ENCODE results near the gene FRMPD2. TPM values are rescaled to one million over a fixed set of nuclear protein-coding genes. Genes with fewer than 3 reads are reported as not detected.
"Not testable (repeated sequence)": the region's sequence is repeated elsewhere in the genome, so short reads cannot be mapped to it uniquely, and the experiment has no call there.

Gene FRMPD2
- total RNA-seq, 4 donors from 2014 or later = not detected

GRCh38 chr10:48224296-48224695 lies 50.2 kb downstream of the FRMPD2 start:
- Histone ChIP-seq H3K27me3 (peaks cover 0 to 5% (median 0%) of the 10 kb centered on the region in 3 donors), H3K36me3 (no peaks in the 10 kb centered on the region), H3K4me3 (no peak overlapping the region), H3K9me3 (no peaks in the 10 kb centered on the region), H3K27ac (no peak overlapping the region), H3K4me1 (no peaks in the 10 kb centered on the region)
- ATAC-seq (no peak), DNase-seq (no peak)
- TF ChIP-seq CTCF (IDR thresholded peaks at IDR 0.05 in 4 of 5, conservative IDR thresholded peaks at IDR 0.05 in 1 of 5) = no peak
- no peak for TF ChIP-seq POLR2A (IDR thresholded peaks at IDR 0.05)
- in situ Hi-C loops (cut with MboI; ENCODE audit: low sequenced_read_pairs in 4 of 4) (loop anchor here in 1 of 4 donors (25.0 kb wide), 1 partner anchor 1712 kb away; no protein-coding TSS in a partner anchor), intact Hi-C loops (cut with DNase I; ENCODE audit: low total_unique reads) (no loop called here)

GRCh38 chr10:48221814-48222213 lies 52.7 kb downstream of the FRMPD2 start:
- H3K36me3 ChIP-seq = no peaks in the 10 kb centered on the region
- no peaks in the 10 kb centered on the region for H3K9me3 ChIP-seq
- intact Hi-C loops (cut with DNase I; ENCODE audit: low total_unique reads) (no loop called here), in situ Hi-C loops (cut with MboI; ENCODE audit: low sequenced_read_pairs in 4 of 4) (loop anchor here in 1 of 4 donors (25.0 kb wide), 1 partner anchor 1710 kb away; no protein-coding TSS in a partner anchor)
- peaks cover 0 to 3% (median 0%) of the 10 kb centered on the region in 3 donors for H3K27me3 ChIP-seq
- DNase-seq (no peak), ATAC-seq (no peak)
- H3K4me3 ChIP-seq = no peak overlapping the region
- H3K4me1 ChIP-seq = no peaks in the 10 kb centered on the region
- TF ChIP-seq POLR2A (IDR thresholded peaks at IDR 0.05) (no peak), CTCF (IDR thresholded peaks at IDR 0.05 in 4 of 5, conservative IDR thresholded peaks at IDR 0.05 in 1 of 5) (no peak)
- H3K27ac ChIP-seq = no peak overlapping the region

- ATAC-seq = not testable (repeated sequence)
Measured at GRCh38 chr10:48221031-48221430, 53.5 kb downstream of the FRMPD2 start.

GRCh38 chr10:48219194-48219593 lies 55.3 kb downstream of the FRMPD2 start:
- Histone ChIP-seq H3K4me1 (no peaks in the 10 kb centered on the region), H3K27me3 (peaks cover 0 to 3% (median 0%) of the 10 kb centered on the region in 3 donors), H3K36me3 (no peaks in the 10 kb centered on the region), H3K27ac (no peak overlapping the region), H3K9me3 (no peaks in the 10 kb centered on the region), H3K4me3 (no peak overlapping the region)
- in situ Hi-C loops (cut with MboI; ENCODE audit: low sequenced_read_pairs in 4 of 4) = loop anchor here in 1 of 4 donors (25.0 kb wide), 1 partner anchor 1707 kb away; no protein-coding TSS in a partner anchor
- DNase-seq = no peak
- no peak for ATAC-seq
- intact Hi-C loops (cut with DNase I; ENCODE audit: low total_unique reads) = no loop called here
- TF ChIP-seq POLR2A (IDR thresholded peaks at IDR 0.05) (no peak), CTCF (IDR thresholded peaks at IDR 0.05 in 4 of 5, conservative IDR thresholded peaks at IDR 0.05 in 1 of 5) (no peak)

More at GRCh38 chr10:48221031-48221430, 53.5 kb downstream of the FRMPD2 start:
- H3K4me3 ChIP-seq; H3K36me3 ChIP-seq; H3K9me3 ChIP-seq; H3K27ac ChIP-seq; DNase-seq; H3K4me1 ChIP-seq; H3K27me3 ChIP-seq; intact Hi-C loops (cut with DNase I; ENCODE audit: low total_unique reads): not testable (repeated sequence)
- in situ Hi-C loops (cut with MboI; ENCODE audit: low sequenced_read_pairs in 4 of 4) = loop anchor here in 1 of 4 donors (25.0 kb wide), 1 partner anchor 1709 kb away; no protein-coding TSS in a partner anchor

GRCh38 chr10:48216744-48217143 lies 57.8 kb downstream of the FRMPD2 start:
- intact Hi-C loops (cut with DNase I; ENCODE audit: low total_unique reads) = no loop called here

More at GRCh38 chr10:48216744-48217143, 57.8 kb downstream of the FRMPD2 start:
- DNase-seq (no peak), ATAC-seq (no peak)
- no peaks in the 10 kb centered on the region for H3K9me3 ChIP-seq
- H3K36me3 ChIP-seq = no peaks in the 10 kb centered on the region
- no peaks in the 10 kb centered on the region for H3K4me1 ChIP-seq
- H3K27ac ChIP-seq = no peak overlapping the region
- no peak for TF ChIP-seq CTCF (IDR thresholded peaks at IDR 0.05 in 4 of 5, conservative IDR thresholded peaks at IDR 0.05 in 1 of 5)
- no peak for TF ChIP-seq POLR2A (IDR thresholded peaks at IDR 0.05)
- in situ Hi-C loops (cut with MboI; ENCODE audit: low sequenced_read_pairs in 4 of 4) = loop anchor here in 1 of 4 donors (25.0 kb wide), 1 partner anchor 1704 kb away; no protein-coding TSS in a partner anchor
- peaks cover 0 to 3% (median 0%) of the 10 kb centered on the region in 3 donors for H3K27me3 ChIP-seq
- H3K4me3 ChIP-seq = no peak overlapping the region
